ENCODE results near the gene CYP46A1.
"Not testable (repeated sequence)": the region's sequence is repeated elsewhere in the genome, so short reads cannot be mapped to it uniquely, and the experiment has no call there.

The CYP46A1 gene

DNA sequence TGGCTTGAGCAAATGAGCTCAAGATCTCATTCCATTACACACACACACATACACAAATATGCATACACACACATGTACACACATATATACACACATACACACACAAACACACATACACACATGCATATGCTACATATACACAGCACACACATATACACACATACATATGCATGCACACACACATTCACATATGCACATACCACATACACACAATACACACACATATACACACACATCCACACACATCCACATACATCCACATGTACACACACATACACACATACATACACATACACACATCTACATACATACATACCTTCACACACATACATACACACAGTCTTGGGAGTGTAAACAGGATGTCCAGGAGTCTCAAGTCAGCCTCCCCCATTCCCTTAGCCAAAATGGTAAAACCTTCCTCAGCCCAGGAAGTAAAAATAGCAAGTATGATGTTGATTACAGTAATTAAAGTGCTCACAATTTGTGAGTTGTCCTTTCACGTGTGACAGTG is 26.4 kb upstream of the CYP46A1 start:
- no peak for DNase-seq (ENCODE audit: low read depth)

GRCh38 chr14:99658218-99658845 is 25.8 kb upstream of the CYP46A1 start:
- DNase-seq (ENCODE audit: low read depth), result no peak

DNA sequence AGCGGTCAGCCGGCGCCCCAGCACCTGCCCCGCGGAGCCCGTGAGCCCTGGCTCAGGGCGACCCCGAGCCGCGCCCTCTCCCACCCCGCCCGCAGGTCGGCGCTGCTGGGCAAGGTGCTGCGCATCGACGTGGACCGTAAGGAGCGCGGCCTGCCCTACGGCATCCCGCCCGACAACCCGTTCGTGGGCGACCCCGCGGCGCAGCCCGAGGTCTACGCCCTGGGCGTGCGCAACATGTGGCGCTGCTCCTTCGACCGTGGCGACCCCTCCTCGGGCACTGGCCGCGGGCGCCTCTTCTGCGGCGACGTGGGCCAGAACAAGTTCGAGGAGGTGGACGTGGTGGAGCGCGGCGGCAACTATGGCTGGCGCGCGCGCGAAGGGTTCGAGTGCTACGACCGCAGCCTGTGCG is 24.8 kb upstream of the CYP46A1 start:
- no peak for DNase-seq (ENCODE audit: low read depth)

DNA sequence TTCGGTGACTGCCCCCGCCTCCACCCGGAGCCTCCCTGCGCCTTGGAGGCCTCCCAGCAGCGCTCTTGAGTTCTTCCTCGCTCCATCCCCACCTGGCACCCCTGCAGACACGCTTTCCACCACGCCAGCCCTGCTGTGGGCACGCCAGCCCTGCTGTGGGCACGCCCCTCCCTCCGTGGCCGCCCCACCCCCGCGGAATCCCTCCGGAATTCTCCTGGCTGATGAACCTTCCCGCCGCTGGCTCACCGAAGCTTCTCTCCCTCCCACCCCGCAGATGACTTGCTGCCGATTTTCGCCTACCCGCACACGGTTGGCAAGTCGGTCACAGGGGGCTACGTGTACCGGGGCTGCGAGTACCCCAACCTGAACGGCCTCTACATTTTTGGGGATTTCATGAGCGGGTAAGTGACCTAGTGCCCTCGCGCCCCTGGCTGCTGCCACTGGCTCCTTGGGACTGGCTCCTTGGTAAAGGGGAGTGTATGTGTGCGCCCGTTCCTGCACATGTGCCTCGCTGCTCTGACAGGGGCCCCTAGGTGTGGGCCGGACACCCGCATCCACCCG is 24.0 kb upstream of the CYP46A1 start:
- DNase-seq (ENCODE audit: low read depth), result no peak

- DNase-seq (ENCODE audit: low read depth), result no peak
Measured at GRCh38 chr14:99660794-99661193, 23.3 kb upstream of the CYP46A1 start.

DNA sequence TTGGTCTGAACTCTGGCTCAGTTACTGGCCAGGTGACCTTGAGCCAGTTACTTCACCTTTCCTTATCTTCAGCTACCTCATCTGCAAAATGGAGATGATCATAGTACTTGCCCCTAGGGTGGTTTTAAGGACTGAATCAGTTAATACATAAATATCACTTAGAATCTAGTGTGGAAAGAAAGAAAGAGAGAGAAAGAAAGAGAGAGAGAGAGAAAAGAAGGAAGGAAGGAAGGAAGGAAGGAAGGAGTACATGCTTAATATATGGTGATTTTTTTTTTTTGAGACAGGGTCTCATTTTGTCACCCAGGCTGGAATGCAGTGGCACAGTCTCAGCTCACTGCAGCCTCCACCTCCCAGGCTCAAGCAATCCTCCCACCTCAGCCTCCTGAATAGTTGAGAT is 22.9 kb upstream of the CYP46A1 start:
- not testable (repeated sequence) for DNase-seq (ENCODE audit: low read depth)

DNA sequence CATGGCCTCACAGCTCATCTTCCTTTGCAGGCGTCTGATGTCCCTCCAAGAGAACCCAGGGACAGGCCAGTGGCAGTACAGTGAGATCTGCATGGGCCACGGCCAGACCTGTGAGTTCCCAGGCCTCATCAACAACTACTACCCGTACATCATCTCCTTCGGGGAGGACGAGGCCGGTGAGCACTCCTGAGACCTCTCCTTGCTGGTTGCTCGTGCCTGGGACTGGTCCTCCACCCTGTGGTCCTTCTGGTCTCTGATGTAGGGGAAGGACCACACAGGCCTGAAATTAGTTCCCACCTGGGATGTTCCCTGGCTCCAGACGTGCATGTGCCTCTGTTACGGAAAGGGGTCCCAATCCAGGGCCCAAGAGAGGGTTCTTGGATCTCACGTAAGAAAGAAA is 21.3 kb upstream of the CYP46A1 start:
- no peak for DNase-seq (ENCODE audit: low read depth)

DNA sequence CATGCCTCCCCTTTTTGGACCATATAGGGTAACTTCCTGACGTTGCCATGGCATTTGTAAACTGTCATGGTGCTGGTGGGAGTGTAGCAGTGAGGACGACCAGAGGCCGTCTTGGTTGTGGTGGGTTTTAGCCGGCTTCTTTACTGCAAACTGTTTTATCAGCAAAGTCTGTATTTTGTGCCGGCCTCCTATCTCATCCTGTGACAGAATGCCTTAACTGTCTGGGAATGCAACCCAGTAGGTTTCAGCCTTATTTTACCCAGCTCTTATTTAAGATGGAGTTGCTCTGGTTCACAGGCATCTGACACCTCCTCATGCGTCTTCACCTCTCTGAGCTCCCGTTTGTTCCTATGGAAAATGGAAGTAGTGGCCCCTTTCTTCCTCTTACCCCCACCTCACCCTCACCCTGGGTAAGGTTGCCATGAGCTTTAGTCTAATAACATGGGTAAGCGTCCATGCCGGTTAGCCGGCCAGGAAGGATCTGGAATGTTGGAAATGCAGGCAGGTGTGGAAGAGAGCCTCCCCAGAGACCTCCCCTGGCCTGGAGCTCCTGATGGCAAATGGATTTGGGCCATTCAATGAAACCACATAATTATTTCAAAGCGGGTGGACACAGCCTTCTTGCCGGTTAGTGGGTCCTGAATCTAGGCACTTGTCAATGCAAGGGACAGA is 20.6 kb upstream of the CYP46A1 start:
- no peak for DNase-seq (ENCODE audit: low read depth)

- DNase-seq (ENCODE audit: low read depth), result no peak
Measured at GRCh38 chr14:99664058-99664936, 19.8 kb upstream of the CYP46A1 start.

DNA sequence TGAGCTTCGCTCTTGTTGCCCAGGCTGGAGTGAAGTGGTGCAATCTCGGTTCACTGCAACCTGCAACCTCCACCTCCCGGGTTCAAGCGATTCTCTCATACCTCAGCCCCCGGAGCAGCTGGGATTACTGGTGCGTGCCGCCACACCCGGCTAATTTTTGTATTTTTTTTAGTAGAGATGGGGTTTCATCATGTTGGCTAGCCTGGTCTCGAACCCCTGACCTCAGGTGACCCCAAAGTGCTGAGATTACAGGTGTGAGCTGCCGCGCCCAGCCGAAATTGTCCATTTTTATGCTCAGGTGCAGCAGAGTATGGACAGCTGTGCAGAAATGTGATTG is 19.2 kb upstream of the CYP46A1 start:
- no peak for DNase-seq (ENCODE audit: low read depth)

- DNase-seq (ENCODE audit: low read depth), result no peak
Measured at GRCh38 chr14:99666533-99666932, 17.6 kb upstream of the CYP46A1 start.

DNA sequence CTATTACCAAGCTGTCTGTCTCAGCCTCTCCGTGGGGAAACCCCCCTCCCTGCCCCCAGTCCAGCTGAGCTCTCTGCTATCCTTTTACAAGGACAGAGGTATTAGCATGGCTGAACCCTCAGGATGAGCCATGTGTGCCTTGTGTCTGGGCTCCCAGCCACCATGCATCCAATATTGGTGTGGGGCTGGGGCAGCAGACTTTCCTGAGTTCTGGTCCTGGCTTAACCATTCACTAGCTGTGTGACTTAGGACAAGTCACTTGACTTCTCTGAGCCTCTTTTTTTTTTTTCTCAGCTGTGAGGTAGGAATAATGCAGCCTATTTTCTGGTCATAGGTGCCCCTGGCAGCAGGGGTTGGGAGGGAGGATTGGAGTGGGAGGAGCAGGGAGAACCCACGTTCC is 17.1 kb upstream of the CYP46A1 start:
- DNase-seq (ENCODE audit: low read depth), result no peak

DNA sequence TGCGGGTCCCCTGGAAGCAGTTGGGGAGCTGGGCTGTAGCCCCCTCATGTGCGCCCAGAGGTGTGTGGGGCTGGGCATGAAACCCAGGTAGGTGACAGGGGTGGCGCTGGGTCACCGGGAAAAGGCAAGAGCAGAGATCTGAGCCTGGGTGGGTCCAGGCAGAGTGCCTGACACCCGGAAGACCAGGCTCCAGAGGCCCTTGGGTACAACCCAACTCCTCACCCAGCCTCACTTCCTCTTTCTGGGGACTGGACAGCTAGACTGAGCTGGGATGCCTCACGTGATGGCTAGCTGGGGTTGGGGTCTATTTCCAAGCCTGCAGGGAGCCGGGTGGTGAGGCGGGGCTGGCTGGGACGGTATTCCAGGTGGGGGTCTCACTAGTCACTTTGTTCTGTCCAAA is 16.3 kb upstream of the CYP46A1 start:
- no peak for DNase-seq (ENCODE audit: low read depth)

GRCh38 chr14:99668307-99669295 is 15.5 kb upstream of the CYP46A1 start:
- no peak for DNase-seq (ENCODE audit: low read depth)

DNA sequence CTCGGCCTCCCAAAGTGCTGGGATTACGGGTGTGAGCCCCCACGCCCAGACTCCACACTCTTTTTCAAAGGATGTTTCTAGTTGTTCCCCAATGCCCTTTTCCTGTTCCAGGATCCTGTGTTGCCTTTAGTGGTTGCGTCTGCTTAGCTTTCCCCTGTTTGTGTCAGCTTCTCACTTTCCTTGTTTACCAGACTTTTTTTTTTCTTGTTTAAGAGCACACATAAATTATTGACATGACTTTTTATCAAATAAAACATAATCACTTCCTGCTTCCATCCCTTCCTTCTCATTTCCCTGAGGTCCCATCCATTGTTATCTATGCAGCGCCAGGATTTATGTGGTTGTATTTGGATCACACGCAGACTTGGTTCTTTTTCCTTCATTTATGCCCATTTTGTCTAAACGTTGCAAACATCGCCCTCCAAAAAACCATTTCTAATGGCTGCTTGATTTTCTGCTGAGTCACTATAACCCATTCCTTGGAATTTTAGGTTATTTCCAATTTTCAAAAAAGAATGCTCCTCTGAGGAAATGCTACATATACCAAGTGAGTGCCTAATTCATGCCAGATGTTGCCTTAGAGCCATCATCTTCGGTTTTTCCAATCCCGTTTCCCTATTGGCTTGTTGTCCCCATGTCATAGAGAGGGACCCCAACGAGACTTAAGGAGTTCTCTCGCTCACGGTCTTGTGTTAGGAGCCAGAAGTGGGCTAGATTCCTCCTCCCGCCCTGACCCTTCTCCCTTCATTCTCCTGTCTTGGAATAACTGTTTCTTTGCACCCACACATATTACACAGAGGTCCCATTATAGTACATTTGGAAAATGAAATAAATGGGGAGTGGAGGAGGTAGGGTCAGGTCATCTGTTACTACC is 13.5 kb upstream of the CYP46A1 start:
- DNase-seq (ENCODE audit: low read depth), result no peak

DNA sequence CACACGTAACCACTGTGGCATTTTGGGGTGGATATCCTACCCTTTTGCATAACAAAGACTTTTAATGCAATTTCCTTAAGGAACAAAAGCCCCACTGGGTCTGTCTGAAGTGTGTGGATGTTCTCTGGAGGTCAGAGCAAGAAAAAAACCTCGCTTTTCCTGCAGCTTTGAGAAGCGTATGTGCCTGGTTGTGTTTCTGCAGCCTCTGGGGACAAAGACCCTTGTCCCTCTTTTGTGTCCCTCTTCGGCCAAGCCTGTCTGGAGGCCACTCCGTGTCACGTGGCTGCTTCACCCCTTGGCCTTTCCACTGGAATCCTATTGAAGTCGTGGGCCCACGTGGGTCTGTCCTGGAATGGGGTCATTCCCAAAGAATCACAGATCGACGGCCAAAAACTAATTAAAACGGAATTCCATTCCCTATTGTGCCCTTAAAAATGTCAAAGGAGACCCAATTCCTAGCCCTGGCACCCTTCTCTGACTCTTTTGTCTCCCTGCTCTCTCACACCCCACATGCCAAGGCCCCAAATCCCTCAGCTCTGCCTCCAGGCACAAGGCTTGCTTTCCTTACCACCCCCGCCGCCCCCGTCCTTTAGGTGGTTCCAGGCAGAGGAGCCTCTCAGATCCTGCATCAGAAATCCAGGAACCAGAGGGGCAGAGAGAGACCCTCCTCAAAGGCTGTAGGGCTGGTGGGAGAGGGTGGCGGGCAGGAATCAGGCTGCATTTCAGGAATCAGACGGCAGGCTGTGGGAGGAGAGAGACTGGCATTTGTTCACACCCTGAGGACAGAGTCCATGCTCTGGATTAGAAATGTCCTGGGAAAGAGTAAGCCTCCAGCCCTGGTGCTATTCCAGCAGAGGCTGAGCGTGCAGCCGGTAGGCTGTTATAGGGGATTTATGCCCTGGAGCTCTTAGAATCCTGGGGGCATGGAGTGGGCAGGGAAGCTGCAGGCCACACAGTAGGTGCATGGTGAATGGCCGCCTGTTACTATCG is 12.6 kb upstream of the CYP46A1 start:
- DNase-seq (ENCODE audit: low read depth), result no peak

DNA sequence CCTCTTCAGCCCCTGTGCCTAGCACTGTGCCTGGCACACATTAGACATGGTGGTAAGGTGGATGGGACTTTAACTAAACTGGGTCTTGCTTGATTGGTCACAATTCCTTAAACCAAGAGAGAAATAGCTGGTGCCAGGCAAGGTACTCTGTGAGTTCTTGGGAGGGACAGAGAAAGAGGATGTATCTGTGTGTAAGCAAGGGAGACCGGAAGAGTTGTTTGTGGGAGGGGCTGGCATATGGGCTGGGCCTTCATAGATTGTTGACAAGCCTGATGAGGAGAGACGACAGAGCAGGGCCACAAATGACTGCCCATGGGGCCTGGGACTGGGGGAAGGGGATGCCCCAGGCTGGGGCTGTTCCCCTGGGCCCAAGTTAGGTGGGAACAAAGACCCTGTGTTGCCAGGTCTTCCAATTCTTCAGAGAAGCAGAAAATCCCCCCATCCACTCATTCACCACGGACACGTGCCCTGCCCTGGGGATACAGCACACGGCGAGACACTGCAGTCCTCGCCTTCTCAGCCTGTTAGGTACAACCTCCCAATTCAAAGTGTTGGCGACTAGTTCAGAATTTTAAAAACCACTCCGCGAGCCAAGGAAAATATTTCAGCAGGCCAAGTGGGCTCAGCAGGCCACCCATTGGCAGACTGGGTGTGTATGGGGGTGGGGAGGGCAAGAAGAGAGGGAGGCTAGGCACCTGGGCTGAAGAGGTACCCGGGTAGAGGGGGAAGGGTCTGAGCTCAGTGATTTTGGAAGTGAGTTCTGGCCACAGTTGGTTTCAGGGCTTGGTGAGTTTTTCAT is 11.4 kb upstream of the CYP46A1 start:
- no peak for DNase-seq (ENCODE audit: low read depth)

GRCh38 chr14:99673305-99674063 is 10.6 kb upstream of the CYP46A1 start:
- no peak for DNase-seq (ENCODE audit: low read depth)
